ENCODE data around the gene PRKAG1.
A peak's percentile ranks its signal among the peaks of the same experiment; 100 is the strongest.
"Not testable (repeated sequence)": the region's sequence is repeated elsewhere in the genome, so short reads cannot be mapped to it uniquely, and the experiment has no call there.

Gene PRKAG1

GRCh38 chr12:49018261-49019119 lies at the start of gene PRKAG1:
PRKAG1 (minus strand) TSS chr12:49018776; CDS start chr12:49018740, 36 bp downstream.
- DNase-seq = peak; percentile 96

- DNase-seq = no peak
Observed at GRCh38 chr12:49066120-49066519, 47.5 kb upstream of the PRKAG1 start.

DNA sequence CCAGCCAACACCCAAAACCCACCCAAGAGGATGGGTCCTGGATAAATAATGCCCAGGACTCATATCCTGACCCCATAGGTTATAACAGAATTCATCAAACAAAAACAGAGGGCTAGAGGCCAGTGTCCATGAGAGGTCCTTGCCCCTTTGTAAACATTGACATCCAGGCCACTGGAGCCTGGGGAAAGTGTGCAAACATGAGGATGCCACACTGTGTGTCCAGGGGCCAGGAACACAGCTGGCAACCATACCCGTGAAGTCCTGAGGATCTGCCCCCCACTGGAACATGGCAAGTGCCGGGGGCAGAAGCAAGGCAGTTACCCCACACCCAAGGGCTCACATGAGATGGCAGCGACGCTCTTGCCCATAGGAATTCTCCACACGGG lies 46.2 kb upstream of the PRKAG1 start:
- no peak for DNase-seq

- DNase-seq = not testable (repeated sequence)
Observed at GRCh38 chr12:49061916-49062315, 43.3 kb upstream of the PRKAG1 start.

DNA sequence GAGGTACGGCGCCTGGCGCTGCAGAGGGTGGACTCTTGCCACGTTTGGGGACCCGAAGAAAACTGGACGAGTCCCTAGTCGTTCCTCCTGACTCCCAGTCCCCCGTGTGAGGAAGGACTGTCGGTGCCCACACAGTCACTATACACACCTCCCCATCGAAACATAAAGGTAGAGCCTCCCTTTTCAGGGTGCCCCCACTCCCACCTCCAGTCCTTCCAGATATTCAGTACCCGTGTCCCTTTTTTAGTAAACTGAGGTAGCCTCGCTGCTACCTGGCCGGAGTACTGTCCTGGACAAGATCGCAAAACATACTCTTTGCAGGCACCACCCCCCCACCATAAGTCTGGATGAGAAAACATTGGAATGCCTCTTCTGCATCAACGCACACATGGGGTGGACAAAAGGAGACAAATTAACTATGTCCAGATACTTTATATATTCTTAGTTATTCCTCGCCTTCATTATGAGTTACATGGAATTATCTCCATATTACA lies 42.6 kb upstream of the PRKAG1 start:
- no peak for DNase-seq

- DNase-seq = peak; percentile 89
Observed at GRCh38 chr12:49060237-49061156, 41.9 kb upstream of the PRKAG1 start, which contains the start of gene KMT2D. KMT2D (minus strand) TSS chr12:49060794; CDS start chr12:49055324, 5,470 bp downstream.

DNA sequence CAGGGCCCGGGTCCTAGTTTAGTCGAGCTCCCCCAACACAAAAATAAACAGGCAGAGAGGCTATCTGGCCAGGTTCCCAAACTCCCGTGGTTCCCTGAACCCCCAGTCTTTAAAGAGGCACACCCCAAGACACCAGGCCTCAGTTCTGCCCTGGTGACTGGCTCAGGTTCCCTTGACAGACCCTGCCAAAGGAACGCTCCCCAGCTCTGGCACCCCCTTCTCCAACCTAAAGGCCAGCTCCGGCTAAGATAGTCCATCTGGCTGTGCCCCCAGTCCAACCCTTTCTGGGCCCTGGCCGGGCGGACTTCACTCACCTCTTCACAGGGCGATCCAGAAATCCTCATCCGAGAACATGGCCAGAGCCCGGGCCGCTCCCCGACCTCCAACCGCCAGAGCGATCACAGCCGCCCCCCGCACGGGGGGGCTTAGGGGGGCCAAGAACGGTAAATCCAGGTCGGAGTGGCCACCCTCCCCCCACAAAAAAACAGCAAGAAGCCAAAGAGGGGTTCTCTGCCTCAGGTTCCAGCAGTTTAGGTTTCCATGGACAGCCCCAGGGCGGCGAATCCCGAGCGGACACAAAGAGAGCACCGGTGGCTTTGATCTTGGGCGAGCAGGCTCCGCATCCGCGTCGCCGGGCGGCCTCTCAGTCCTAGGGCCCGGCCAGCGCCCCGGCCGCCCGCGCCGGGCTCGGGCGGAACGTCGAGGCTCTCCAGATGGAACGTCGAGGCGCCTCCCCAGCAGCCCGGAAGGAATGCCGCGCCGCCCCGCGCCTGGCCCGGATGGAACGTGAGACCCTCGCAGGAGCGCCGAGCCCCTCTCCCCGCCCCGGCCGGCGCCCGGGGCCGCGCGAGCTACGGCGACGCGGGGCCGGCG lies 41.0 kb upstream of the PRKAG1 start:
- no peak for DNase-seq

GRCh38 chr12:49059045-49059298 lies 40.4 kb upstream of the PRKAG1 start:
- DNase-seq = no peak

GRCh38 chr12:49058366-49059044 lies 39.9 kb upstream of the PRKAG1 start:
- DNase-seq = no peak

GRCh38 chr12:49057888-49058287 lies 39.3 kb upstream of the PRKAG1 start:
- DNase-seq = no peak

- DNase-seq = peak; percentile 79
Observed at GRCh38 chr12:49055978-49056754, 37.6 kb upstream of the PRKAG1 start.

GRCh38 chr12:49055092-49055491 lies 36.5 kb upstream of the PRKAG1 start:
- DNase-seq = no peak

GRCh38 chr12:49054524-49054923 lies 35.9 kb upstream of the PRKAG1 start:
- no peak for DNase-seq

DNA sequence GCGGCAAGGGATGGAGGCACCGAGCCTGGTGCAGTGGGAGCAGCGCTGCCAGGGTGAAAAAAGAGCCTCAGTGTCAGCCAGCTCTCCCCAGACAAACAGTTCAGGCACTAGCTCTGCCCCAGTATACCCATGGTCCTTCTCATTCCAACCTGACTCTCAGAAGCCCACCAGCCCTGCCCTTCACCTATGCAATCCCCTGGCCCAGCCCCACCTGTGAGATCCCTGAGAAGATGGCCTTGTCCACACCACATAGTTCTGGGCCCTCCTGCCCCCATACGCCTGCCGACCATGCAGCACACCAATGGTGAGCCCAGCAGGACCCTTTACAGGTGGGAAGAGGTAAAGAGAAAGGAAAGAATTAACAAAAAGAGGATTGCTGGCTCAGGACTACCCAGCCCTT lies 35.5 kb upstream of the PRKAG1 start:
- no peak for DNase-seq

DNA sequence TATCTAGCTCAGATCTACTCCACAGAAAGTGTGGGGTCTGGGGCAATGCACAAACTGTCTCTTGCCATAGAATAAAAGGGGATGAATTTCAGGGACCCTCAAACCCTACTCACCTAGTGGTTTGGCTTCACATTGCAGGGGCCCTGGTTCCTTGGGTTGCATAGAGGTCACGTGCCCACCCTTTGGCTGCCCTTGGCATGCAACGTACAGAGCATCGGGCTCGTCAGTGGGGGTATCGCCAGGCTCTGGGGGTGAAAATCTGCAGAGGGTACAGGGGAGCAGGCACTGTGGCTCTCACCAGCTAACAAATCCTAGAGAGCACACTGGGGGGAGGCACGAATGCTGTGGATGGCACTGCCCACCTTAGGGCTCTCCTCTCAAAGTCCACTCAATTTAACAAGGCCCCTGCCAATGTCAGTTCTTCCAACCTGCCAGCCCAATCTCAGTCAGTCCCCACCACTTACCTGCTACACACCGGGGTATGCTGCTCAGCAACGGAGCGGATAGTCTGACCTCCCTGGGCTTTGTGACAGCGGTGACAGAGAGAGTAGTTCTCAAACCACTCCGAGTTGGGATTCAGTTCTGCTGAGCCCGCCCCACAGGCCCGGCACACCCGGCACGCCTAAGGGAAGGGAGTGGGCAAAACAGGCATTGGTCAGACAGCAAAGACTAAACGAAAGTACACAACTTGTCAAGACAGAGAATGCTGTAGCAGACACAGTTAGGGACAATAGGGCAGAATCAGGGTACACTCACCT lies 34.1 kb upstream of the PRKAG1 start:
- DNase-seq = no peak

DNA sequence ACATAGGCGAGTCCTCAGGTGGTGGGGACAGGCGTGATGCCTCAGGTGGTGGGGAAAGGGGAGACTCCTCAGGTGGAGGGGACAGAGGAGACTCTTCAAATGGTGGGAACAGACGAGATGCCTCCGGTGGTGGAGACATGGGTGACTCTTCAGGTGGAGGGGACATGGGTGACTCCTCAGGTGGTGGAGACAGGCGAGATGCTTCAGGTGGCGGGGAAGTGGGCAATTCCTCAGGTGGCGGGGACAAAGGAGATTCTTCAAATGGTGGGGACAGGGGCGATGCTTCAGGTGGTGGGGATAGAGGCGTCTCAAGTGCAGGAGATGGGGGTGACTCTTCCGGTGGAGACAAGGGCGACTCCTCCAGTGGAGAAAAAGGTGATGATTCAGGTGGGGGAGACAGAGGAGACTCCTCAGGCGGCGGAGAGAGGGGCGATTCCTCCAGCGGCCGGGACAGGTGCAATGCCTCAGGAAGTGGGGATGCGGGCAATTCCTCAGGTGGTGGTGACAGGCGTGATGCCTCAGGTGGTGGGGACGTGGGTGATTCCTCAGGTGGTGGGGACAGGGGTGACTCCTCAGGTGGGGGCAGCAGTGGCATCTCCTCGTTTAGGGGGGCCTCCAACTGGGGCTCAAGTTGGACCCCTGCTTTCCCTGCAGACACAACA lies 33.3 kb upstream of the PRKAG1 start:
- no peak for DNase-seq

DNA sequence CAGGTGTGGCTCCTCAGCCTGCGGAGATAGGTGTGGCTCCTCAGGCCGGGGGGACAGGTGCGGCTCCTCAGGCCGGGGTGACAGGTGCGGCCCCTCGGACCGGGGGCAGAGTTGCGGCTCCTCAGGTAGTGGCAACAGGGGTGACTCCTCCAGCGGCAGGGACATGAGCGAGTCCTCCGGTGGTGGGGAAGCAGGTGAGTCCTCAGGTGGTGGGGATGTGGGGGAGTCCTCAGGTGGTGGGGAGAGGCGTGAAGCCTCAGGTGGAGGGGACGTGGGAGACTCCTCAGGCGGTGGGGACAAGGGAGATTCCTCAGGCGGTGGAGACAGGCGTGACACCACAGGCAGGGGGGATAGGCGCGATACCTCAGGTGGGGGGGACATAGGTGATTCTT lies 32.8 kb upstream of the PRKAG1 start:
- DNase-seq = no peak

DNA sequence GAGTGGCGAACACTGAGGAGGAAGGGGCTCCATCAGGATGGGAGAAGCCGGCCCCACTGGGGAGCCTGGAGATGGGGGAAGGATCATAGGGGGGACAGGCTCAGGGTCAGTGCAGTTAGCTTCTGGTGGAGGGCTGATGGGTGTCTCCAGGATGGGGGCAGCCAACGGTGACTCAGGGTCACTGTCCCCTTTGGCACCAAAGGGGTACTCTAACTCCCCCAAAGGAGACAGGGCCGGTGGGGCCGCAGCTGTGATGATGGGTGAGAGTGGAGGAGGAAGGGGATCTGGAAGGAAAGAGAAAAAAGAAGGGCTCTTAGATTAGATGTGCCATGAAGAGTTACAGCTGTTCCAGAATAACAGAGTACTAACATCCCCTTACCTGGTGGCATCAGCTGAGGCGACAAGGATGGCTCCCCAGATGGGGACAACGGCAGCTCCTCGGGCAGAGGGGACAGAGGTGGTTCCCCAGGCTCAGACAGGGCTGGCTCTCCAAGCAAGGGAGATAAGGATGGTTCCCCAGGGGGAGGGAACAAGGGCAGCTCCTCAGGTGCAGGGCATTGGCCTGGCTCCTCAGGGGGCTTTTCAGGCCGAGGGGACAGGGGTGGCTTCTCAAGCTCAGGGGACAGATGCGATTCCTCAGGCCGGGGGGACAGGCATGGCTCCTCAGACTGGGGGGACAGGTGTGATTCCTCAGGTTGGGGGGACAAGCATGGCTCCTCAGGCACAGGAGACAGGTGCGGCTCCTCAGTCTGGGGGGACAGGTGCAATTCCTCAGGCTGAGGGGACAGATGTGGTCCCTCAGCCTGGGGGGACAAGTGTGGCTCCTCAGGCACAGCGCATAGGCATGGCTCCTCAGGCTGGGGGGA lies 32.2 kb upstream of the PRKAG1 start:
- DNase-seq = no peak
